Measurements from ENCODE around the gene HECW1. TPM values are rescaled to one million over a fixed set of nuclear protein-coding genes. Genes with fewer than 3 reads are reported as not detected.
A peak's percentile ranks its signal among the peaks of the same experiment; 100 is the strongest.

HECW1 gene
- polyA plus RNA-seq, 2 of the 4 experiments (the other 2 are of a cell fraction), result 11.3 TPM

DNA sequence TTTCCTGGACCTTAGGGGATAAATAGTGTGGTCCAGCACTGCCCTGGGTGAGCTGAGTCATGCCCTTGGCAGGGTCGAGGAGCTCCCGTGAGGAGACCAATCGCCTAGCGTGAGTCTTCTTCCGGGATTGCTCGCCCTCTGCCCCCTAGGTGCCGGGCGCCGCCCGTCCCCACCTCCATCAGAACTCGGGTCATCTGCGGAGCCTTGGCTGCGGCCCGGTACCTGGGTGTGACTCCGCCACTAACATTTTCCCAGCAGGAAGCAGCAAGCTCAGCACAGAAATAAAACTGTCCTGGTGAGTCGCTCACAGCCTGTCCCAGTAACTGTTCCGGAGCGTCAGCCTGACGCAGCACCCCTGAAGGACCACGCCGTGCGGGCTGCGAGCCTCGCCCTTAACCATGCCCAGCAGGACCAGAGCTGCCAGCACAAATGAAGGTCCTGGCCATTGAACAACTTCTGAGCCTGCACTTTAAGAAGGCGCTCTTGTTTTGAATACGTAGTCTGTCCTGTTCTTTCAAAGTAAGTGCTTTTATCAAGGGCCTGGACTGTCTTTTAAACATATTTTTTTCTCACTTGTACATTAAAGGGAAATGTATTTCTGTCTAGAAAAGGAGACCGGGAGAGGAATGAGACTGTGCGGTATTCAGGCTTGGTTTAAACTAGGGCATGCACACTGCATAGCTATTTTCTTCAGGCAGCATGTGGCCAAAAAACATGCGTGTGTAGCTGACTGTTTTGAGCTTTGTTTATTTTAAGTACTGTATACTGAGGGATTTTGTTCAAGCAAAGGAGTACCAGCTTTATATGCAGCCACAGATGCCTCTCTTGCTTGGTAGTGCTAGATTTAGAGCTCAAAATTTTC lies 136.7 kb downstream of the HECW1 start (continued):
- TF ChIP-seq KDM5A (IDR thresholded peaks at IDR 0.05) (no peak), CBX8 (IDR thresholded peaks at IDR 0.05) (no peak), NFE2L2 (conservative IDR thresholded peaks at IDR 0.05; ENCODE audit: low read length) (0 out of 2 replicates have a peak, but pooled peaks have one; percentile 4), MAFK (IDR thresholded peaks at IDR 0.05; ENCODE audit: partially characterized antibody) (peak; percentile 84), GATA3 (IDR thresholded peaks at IDR 0.05; ENCODE audit: borderline replicate concordance) (0 out of 2 replicates have a peak, but pooled peaks have one; percentile 23), POLR2A (IDR thresholded peaks at IDR 0.05; ENCODE audit: low read length) (peak; percentile 54; the same call in 1 of the 2 replicates), HOXB5 (CRISPR knock-in tag; IDR thresholded peaks at IDR 0.05) (no peak), NPAS2 (CRISPR knock-in tag; IDR thresholded peaks at IDR 0.05; ENCODE audit: borderline replicate concordance) (no peak), HOXB13 (CRISPR knock-in tag; IDR thresholded peaks at IDR 0.05; ENCODE audit: low read depth) (no peak), CHD4 (IDR thresholded peaks at IDR 0.05; ENCODE audit: borderline replicate concordance) (no peak), ZNF302 (CRISPR knock-in tag; IDR thresholded peaks at IDR 0.05) (no peak), KDM1A (IDR thresholded peaks at IDR 0.05; ENCODE audit: low read depth) (no peak), ZFP36 (IDR thresholded peaks at IDR 0.05; ENCODE audit: borderline replicate concordance, partially characterized antibody) (no peak), CEBPB (IDR thresholded peaks at IDR 0.05) (0 out of 4 replicates have a peak, but pooled peaks of 1 of the 2 experiments have one; percentile 26), EHMT2 (IDR thresholded peaks at IDR 0.05; ENCODE audit: low read depth) (no peak), EP300 (IDR thresholded peaks at IDR 0.05) (no peak), RCOR1 (IDR thresholded peaks at IDR 0.05; ENCODE audit: low read depth, low read length) (no peak), JUNB (IDR thresholded peaks at IDR 0.05) (peak; percentile 20; the same call in 1 of the 2 replicates), HEYL (CRISPR knock-in tag; IDR thresholded peaks at IDR 0.05) (no peak), FOSB (CRISPR knock-in tag; IDR thresholded peaks at IDR 0.05) (no peak), FOSL2 (IDR thresholded peaks at IDR 0.05) (no peak; the same call in 1 of the 2 replicates), FOSL2 (CRISPR knock-in tag; IDR thresholded peaks at IDR 0.05) (peak; percentile 78), EHF (CRISPR knock-in tag; IDR thresholded peaks at IDR 0.05) (no peak), MYC (IDR thresholded peaks at IDR 0.05; ENCODE audit: borderline replicate concordance, low read length) (no peak)
- TF ChIP-seq, protein P1, sequence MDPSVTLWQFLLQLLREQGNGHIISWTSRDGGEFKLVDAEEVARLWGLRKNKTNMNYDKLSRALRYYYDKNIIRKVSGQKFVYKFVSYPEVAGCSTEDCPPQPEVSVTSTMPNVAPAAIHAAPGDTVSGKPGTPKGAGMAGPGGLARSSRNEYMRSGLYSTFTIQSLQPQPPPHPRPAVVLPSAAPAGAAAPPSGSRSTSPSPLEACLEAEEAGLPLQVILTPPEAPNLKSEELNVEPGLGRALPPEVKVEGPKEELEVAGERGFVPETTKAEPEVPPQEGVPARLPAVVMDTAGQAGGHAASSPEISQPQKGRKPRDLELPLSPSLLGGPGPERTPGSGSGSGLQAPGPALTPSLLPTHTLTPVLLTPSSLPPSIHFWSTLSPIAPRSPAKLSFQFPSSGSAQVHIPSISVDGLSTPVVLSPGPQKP (IDR thresholded peaks at IDR 0.05; ENCODE audit: low read depth, low read length), result no peak
- TF ChIP-seq, protein P2, sequence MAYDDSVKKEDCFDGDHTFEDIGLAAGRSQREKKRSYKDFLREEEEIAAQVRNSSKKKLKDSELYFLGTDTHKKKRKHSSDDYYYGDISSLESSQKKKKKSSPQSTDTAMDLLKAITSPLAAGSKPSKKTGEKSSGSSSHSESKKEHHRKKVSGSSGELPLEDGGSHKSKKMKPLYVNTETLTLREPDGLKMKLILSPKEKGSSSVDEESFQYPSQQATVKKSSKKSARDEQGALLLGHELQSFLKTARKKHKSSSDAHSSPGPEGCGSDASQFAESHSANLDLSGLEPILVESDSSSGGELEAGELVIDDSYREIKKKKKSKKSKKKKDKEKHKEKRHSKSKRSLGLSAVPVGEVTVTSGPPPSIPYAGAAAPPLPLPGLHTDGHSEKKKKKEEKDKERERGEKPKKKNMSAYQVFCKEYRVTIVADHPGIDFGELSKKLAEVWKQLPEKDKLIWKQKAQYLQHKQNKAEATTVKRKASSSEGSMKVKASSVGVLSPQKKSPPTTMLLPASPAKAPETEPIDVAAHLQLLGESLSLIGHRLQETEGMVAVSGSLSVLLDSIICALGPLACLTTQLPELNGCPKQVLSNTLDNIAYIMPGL (CRISPR knock-in tag; IDR thresholded peaks at IDR 0.05; ENCODE audit: borderline replicate concordance), result 0 out of 2 replicates have a peak, but pooled peaks have one; percentile 22
- TF ChIP-seq, protein P3, sequence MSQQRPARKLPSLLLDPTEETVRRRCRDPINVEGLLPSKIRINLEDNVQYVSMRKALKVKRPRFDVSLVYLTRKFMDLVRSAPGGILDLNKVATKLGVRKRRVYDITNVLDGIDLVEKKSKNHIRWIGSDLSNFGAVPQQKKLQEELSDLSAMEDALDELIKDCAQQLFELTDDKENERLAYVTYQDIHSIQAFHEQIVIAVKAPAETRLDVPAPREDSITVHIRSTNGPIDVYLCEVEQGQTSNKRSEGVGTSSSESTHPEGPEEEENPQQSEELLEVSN (IDR thresholded peaks at IDR 0.05; ENCODE audit: borderline replicate concordance, low read depth), result peak; percentile 41; the same call in 1 of the 2 replicates
- TF ChIP-seq, protein P4, sequence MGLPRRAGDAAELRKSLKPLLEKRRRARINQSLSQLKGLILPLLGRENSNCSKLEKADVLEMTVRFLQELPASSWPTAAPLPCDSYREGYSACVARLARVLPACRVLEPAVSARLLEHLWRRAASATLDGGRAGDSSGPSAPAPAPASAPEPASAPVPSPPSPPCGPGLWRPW (IDR thresholded peaks at IDR 0.05), result no peak
- TF ChIP-seq, protein P5, sequence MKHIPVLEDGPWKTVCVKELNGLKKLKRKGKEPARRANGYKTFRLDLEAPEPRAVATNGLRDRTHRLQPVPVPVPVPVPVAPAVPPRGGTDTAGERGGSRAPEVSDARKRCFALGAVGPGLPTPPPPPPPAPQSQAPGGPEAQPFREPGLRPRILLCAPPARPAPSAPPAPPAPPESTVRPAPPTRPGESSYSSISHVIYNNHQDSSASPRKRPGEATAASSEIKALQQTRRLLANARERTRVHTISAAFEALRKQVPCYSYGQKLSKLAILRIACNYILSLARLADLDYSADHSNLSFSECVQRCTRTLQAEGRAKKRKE (CRISPR knock-in tag; IDR thresholded peaks at IDR 0.05; ENCODE audit: low read depth), result no peak
- TF ChIP-seq, protein P6, sequence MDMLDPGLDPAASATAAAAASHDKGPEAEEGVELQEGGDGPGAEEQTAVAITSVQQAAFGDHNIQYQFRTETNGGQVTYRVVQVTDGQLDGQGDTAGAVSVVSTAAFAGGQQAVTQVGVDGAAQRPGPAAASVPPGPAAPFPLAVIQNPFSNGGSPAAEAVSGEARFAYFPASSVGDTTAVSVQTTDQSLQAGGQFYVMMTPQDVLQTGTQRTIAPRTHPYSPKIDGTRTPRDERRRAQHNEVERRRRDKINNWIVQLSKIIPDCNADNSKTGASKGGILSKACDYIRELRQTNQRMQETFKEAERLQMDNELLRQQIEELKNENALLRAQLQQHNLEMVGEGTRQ (IDR thresholded peaks at IDR 0.05), result no peak
- TF ChIP-seq, protein P7, sequence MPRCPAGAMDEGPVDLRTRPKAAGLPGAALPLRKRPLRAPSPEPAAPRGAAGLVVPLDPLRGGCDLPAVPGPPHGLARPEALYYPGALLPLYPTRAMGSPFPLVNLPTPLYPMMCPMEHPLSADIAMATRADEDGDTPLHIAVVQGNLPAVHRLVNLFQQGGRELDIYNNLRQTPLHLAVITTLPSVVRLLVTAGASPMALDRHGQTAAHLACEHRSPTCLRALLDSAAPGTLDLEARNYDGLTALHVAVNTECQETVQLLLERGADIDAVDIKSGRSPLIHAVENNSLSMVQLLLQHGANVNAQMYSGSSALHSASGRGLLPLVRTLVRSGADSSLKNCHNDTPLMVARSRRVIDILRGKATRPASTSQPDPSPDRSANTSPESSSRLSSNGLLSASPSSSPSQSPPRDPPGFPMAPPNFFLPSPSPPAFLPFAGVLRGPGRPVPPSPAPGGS (IDR thresholded peaks at IDR 0.05), result peak; percentile 25; the same call in 1 of the 3 replicates
